Left kidney (tissue), 2 donors: ENCODE data around the gene CYP4F22. TPM values are rescaled to one million over a fixed set of nuclear protein-coding genes. Genes with fewer than 3 reads are reported as not detected.
"Not testable (repeated sequence)": the region's sequence is repeated elsewhere in the genome, so short reads cannot be mapped to it uniquely, and the experiment has no call there.

Experiments
- DNase-seq: peaks from one replicate; pipeline ENCODE4 v3.0.0-alpha.2; 2013
- polyA plus RNA-seq: library from polyadenylated mRNA; unstranded; fragments of 120-200 nt; gene quantifications from one replicate; pipeline ENCODE4 v1.2.1, GENCODE V29; 2013; ENCODE audit not compliant: insufficient read length

The CYP4F22 gene
- polyA plus RNA-seq, 1 donor, result 0.28 TPM

GRCh38 chr19:15575406-15575805 lies 67.1 kb downstream of the CYP4F22 start:
- DNase-seq, result no peak

GRCh38 chr19:15576526-15577156 lies 68.3 kb downstream of the CYP4F22 start:
- DNase-seq, result no peak

- no peak for DNase-seq
Measured at GRCh38 chr19:15577184-15577771, 69.0 kb downstream of the CYP4F22 start.

- no peak for DNase-seq
Measured at GRCh38 chr19:15583346-15583745, 75.0 kb downstream of the CYP4F22 start.

- no peak for DNase-seq
Measured at GRCh38 chr19:15584095-15584494, 75.8 kb downstream of the CYP4F22 start.

GRCh38 chr19:15584541-15585115 lies 76.3 kb downstream of the CYP4F22 start:
- peak; percentile 72 for DNase-seq

GRCh38 chr19:15587663-15588062 lies 79.3 kb downstream of the CYP4F22 start:
- no peak for DNase-seq

- DNase-seq, result no peak
Measured at GRCh38 chr19:15588265-15588664, 79.9 kb downstream of the CYP4F22 start.

- DNase-seq, result no peak
Measured at GRCh38 chr19:15589760-15590451, 81.6 kb downstream of the CYP4F22 start.

GRCh38 chr19:15591796-15592195 lies 83.5 kb downstream of the CYP4F22 start:
- no peak for DNase-seq

GRCh38 chr19:15592506-15592905 lies 84.2 kb downstream of the CYP4F22 start:
- not testable (repeated sequence) for DNase-seq

GRCh38 chr19:15593766-15594165 lies 85.4 kb downstream of the CYP4F22 start:
- not testable (repeated sequence) for DNase-seq

- DNase-seq, result no peak
Measured at GRCh38 chr19:15595069-15595468, 86.7 kb downstream of the CYP4F22 start.

Other genes starting within 250 kb of the CYP4F22 start
- gene BRD4, start 176.0 kb upstream of the CYP4F22 start, polyA plus RNA-seq, result 63.6 TPM
- gene AKAP8, start 128.7 kb upstream of the CYP4F22 start, polyA plus RNA-seq, result 32.7 TPM
- gene AKAP8L, start 89.5 kb upstream of the CYP4F22 start, polyA plus RNA-seq, result 119 TPM
- gene WIZ, start 58.6 kb upstream of the CYP4F22 start, polyA plus RNA-seq, result 25.7 TPM
- gene RASAL3, start 44.0 kb upstream of the CYP4F22 start, polyA plus RNA-seq, result 1.1 TPM
- not detected for gene PGLYRP2, start 29.0 kb upstream of the CYP4F22 start, polyA plus RNA-seq
- gene CYP4F8, start 106.7 kb downstream of the CYP4F22 start, polyA plus RNA-seq, result 0.08 TPM
- 1.4 TPM for gene CYP4F3, start 132.4 kb downstream of the CYP4F22 start, polyA plus RNA-seq
- gene CYP4F12, start 164.6 kb downstream of the CYP4F22 start, polyA plus RNA-seq, result 1.1 TPM
- not detected for gene OR10H2, start 219.5 kb downstream of the CYP4F22 start, polyA plus RNA-seq
- not detected for gene OR10H3, start 229.5 kb downstream of the CYP4F22 start, polyA plus RNA-seq